IMR-90 (cell line): Measurements from ENCODE around the gene AIF1. TPM values are rescaled to one million over a fixed set of nuclear protein-coding genes. Genes with fewer than 3 reads are reported as not detected.
A peak's percentile ranks its signal among the peaks of the same experiment; 100 is the strongest.

ENCODE experiments used
- ATAC-seq: fragments of 200-7000 bp; cut with Tn5 transposase; 2 replicates; pipeline ENCODE4 v1.9.1; 2020; ENCODE audit warnings: low read depth, mild to moderate bottlenecking, moderate library complexity
- BruUV-seq: library from RNA; stranded (reverse); fragments of 400-500 nt; replicated peaks from 2 replicates; lab custom pipeline; 2021; lab: Mats Ljungman, UMichigan
- CTCF ChIA-PET: fragments of 300-600 bp; formaldehyde crosslinking; extraction: SDS; loops from one replicate; lab custom pipeline; 2021; ENCODE audit warnings: antibody characterized with exemption; lab: Yijun Ruan, JAX
- POLR2A ChIA-PET: fragments of 300-600 bp; sonication (Branson Sonifier 250); formaldehyde crosslinking; loops from one replicate; lab custom pipeline; 2022; ENCODE audit warnings: antibody characterized with exemption; ENCODE audit not compliant: unreplicated experiment; lab: Charles Lee
- DNase-seq: peaks from one replicate; pipeline ENCODE4 v3.0.0; 2013
- H2AFZ ChIP-seq: replicated peaks from 2 replicates; pipeline ENCODE3; 2013; ENCODE audit warnings: low read length, mild to moderate bottlenecking; ENCODE audit not compliant: poor library complexity
- H2AK5ac ChIP-seq: 2 replicates; pipeline ENCODE4 v1.6.1; 2013; ENCODE audit warnings: low read depth, low read length, inconsistent platforms
- H2AK9ac ChIP-seq: replicated peaks from 2 replicates; pipeline ENCODE3; 2013; ENCODE audit warnings: mild to moderate bottlenecking, low read depth, low read length, moderate library complexity; ENCODE audit not compliant: poor library complexity
- H2BK120ac ChIP-seq: 2 replicates; pipeline ENCODE4 v1.6.1; 2013; ENCODE audit warnings: low read depth, low read length, inconsistent platforms
- H2BK15ac ChIP-seq: 3 replicates; pipeline ENCODE4 v1.6.1; 2013; ENCODE audit warnings: low read depth, low read length, inconsistent platforms
- H2BK20ac ChIP-seq: 2 replicates; pipeline ENCODE4 v1.6.1; 2013; ENCODE audit warnings: low read depth, mild to moderate bottlenecking, inconsistent platforms, low read length, moderate library complexity
- H2BK5ac ChIP-seq: 2 replicates; pipeline ENCODE4 v1.6.1; 2013; ENCODE audit warnings: mild to moderate bottlenecking, low read depth, low read length, inconsistent platforms; ENCODE audit not compliant: poor library complexity, severe bottlenecking
- H3K14ac ChIP-seq: replicated peaks from 2 replicates; pipeline ENCODE4 v1.6.1; 2013; ENCODE audit warnings: low read depth, low read length, inconsistent platforms
- H3K18ac ChIP-seq: 2 replicates; pipeline ENCODE4 v1.6.1; 2013; ENCODE audit warnings: low read depth, low read length, control low read depth
- H3K23ac ChIP-seq: 2 replicates; pipeline ENCODE4 v1.6.1; 2013; ENCODE audit warnings: low read depth, low read length, inconsistent platforms
- H3K27ac ChIP-seq: 2 replicates; pipeline ENCODE4 v1.5.1; 2013; ENCODE audit warnings: mild to moderate bottlenecking, control low read depth, low read length; ENCODE audit not compliant: insufficient read depth
- H3K27me3 ChIP-seq: 2 replicates; pipeline ENCODE4 v1.6.1; 2013; ENCODE audit warnings: low read length; ENCODE audit not compliant: control insufficient read depth, insufficient read depth
- H3K36me3 ChIP-seq: 2 replicates; pipeline ENCODE4 v1.6.1; 2013; ENCODE audit warnings: low read length, mixed read lengths; ENCODE audit not compliant: control insufficient read depth, insufficient read depth
- H3K4ac ChIP-seq: 2 replicates; pipeline ENCODE4 v1.6.1; 2013; ENCODE audit warnings: low read depth, low read length, inconsistent platforms
- H3K4me1 ChIP-seq: 2 replicates; pipeline ENCODE4 v1.6.1; 2013; ENCODE audit warnings: low read length, mixed read lengths; ENCODE audit not compliant: control insufficient read depth, insufficient read depth
- H3K4me2 ChIP-seq: 2 replicates; pipeline ENCODE4 v1.6.1; 2013; ENCODE audit warnings: low read depth, mild to moderate bottlenecking, control low read depth, low read length, moderate library complexity
- H3K4me3 ChIP-seq: 2 replicates; pipeline ENCODE4 v1.5.1; 2013; ENCODE audit warnings: low read depth, mild to moderate bottlenecking, control low read depth, low read length, moderate library complexity; ENCODE audit not compliant: insufficient read depth
- H3K56ac ChIP-seq: 2 replicates; pipeline ENCODE4 v1.6.1; 2013; ENCODE audit warnings: low read length, inconsistent platforms; ENCODE audit not compliant: insufficient read depth; ENCODE audit errors: extremely low read depth
- H3K79me1 ChIP-seq, 2 experiments: 2 replicates each; pipeline ENCODE4 v1.6.1; 2013; ENCODE audit warnings: low read length in 2 of 2, inconsistent platforms in 1 of 2, low read depth in 1 of 2
- H3K9ac ChIP-seq: 2 replicates; pipeline ENCODE4 v1.6.1; 2013; ENCODE audit warnings: low read depth, low read length, control low read depth
- H3K9me1 ChIP-seq: 2 replicates; pipeline ENCODE4 v1.6.1; 2013; ENCODE audit warnings: low read length, inconsistent platforms; ENCODE audit not compliant: insufficient read depth
- H3K9me3 ChIP-seq: 2 replicates; pipeline ENCODE4 v1.6.1; 2013; ENCODE audit warnings: low read length; ENCODE audit not compliant: control insufficient read depth, insufficient read depth
- H4K20me1 ChIP-seq: 2 replicates; pipeline ENCODE4 v1.6.1; 2013; ENCODE audit warnings: low read length, inconsistent platforms; ENCODE audit not compliant: insufficient read depth
- H4K5ac ChIP-seq: 2 replicates; pipeline ENCODE4 v1.6.1; 2013; ENCODE audit warnings: mild to moderate bottlenecking, low read depth, low read length, control low read depth
- H4K8ac ChIP-seq, 2 experiments: 2 replicates each; pipeline ENCODE4 v1.6.1; 2013; ENCODE audit warnings: low read depth in 2 of 2, low read length in 2 of 2, control low read depth in 1 of 2, inconsistent platforms in 1 of 2
- H4K91ac ChIP-seq: 2 replicates; pipeline ENCODE4 v1.6.1; 2013; ENCODE audit warnings: low read depth, low read length, inconsistent platforms; ENCODE audit not compliant: insufficient read depth
- BHLHE40 ChIP-seq: fragments of 150-350 bp; IDR thresholded peaks from 2 replicates; pipeline ENCODE4 v1.6.1; 2016; ENCODE audit warnings: mild to moderate bottlenecking, low read depth, low read length
- MAZ ChIP-seq: IDR thresholded peaks from 2 replicates; pipeline ENCODE4 v1.6.1; 2012; ENCODE audit warnings: low read depth, mild to moderate bottlenecking, low read length, improper control_type of control experiment, moderate library complexity, borderline replicate concordance
- MXI1 ChIP-seq: IDR thresholded peaks from 2 replicates; pipeline ENCODE4 v1.6.1; 2012; ENCODE audit warnings: low read depth, mild to moderate bottlenecking, low read length, moderate library complexity, borderline replicate concordance
- WGBS, 2 experiments: methylation state at CpG; one replicate each; pipeline versions ENCODE4 v1.1.5 to v1.1.7; 2013; ENCODE audit warnings: missing lambda C conversion rate in 2 of 2; ENCODE audit not compliant: insufficient read length in 1 of 2; ENCODE audit errors: extremely low coverage in 2 of 2; 5-methylcytosine and 5-hydroxymethylcytosine counted together
- dilution Hi-C: fragments of 300-500 bp; cut with HindIII; formaldehyde crosslinking; loops from one replicate; pipeline ENCODE4 v1.14.3; 2018; ENCODE audit warnings: low sequenced_read_pairs; ENCODE audit not compliant: unreplicated experiment
- in situ Hi-C: fragments of 300-500 bp; cut with MboI; formaldehyde crosslinking; loops from 3 replicates; pipeline ENCODE4 v1.14.3; 2019; ENCODE audit warnings: low sequenced_read_pairs, inconsistent platforms, mixed read lengths
- intact Hi-C: fragments of 100-400 bp; cut with micrococcal nuclease; formaldehyde crosslinking; loops from 2 replicates; pipeline ENCODE4 v1.10.0; 2022
- polyA plus RNA-seq, 3 experiments: library from polyadenylated mRNA; depleted of rRNA; stranded (reverse); fragments of >200 nt; gene quantifications; 2 replicates each; pipeline ENCODE4 v1.2.3, GENCODE V29; 2012; ENCODE audit warnings: low replicate concordance in 1 of 3
- total RNA-seq: library from RNA; depleted of rRNA; stranded (reverse); fragments of >200 nt; gene quantifications from 2 replicates; pipeline ENCODE4 v1.2.3, GENCODE V29; 2012
- TF ChIP-seq, protein P1 (sequence below): fragments of 150-350 bp; IDR thresholded peaks from 2 replicates; pipeline ENCODE4 v1.6.1; 2016; ENCODE audit warnings: low read depth, mild to moderate bottlenecking, low read length, moderate library complexity, borderline replicate concordance
- TF ChIP-seq, protein P2 (sequence below): fragments of 150-350 bp; IDR thresholded peaks from 2 replicates; pipeline ENCODE4 v1.6.1; 2017; ENCODE audit warnings: mild to moderate bottlenecking, antibody characterized with exemption, low read length, low read depth

The AIF1 gene
- total and polyA plus RNA-seq, 2 of the 4 experiments (the other 2 are of a cell fraction), result not detected

DNA sequence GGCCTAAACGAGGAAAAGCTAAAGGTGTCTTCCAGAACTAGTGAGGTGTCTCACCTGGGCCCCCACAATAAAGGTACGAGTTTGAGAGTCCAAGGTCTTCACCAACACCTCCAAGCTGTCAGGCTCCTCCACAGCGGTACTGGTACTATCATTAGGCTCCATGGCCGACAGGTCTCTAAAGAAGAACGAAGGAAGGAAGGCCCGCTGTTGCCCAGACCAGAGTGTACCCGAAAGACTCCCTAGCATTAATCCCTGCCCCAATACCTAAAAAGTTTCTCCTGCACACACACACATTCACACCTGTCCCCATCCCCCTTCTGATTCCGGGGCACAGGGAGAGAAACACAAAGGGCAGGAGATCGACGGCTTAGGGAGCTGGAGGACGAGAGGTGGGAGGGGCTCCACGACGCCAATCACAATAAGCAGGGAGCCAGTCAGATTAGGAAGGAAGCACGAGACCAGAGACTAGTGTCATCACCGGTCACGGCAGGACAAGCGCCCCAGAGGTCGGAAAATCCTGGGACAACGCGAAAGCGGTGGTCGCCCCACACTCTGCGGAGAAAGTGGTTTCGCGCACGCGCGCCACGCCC, 36.7 kb downstream of the AIF1 start:
- DNase-seq, result peak; percentile 80
- dilution Hi-C loops, result no loop called here
- H3K14ac ChIP-seq, result peak overlapping the region; percentile 96

More for the DNA sequence above, 36.7 kb downstream of the AIF1 start:
- Histone ChIP-seq H2AK5ac (peak overlapping the region; percentile 89), H2AK9ac (peak overlapping the region; percentile 98), H3K4ac (peak overlapping the region; percentile 99), H2BK120ac (peak overlapping the region; percentile 24; the same call in 1 of the 2 replicates), H3K36me3 (peaks cover 23% of the 10 kb centered on the region), H2AFZ (peak overlapping the region; percentile 96), H4K8ac (peak overlapping the region; percentile 56 to 96; a peak in 3 of 4 replicates), H3K4me2 (peak overlapping the region; percentile 89), H3K9me3 (no peaks in the 10 kb centered on the region), H4K91ac (peak overlapping the region; percentile 81), H3K18ac (peak overlapping the region; percentile 36), H2BK15ac (peak overlapping the region; percentile 10; the same call in 1 of the 3 replicates), H3K9ac (peak overlapping the region; percentile 70), H3K4me1 (0 out of 2 replicates have a peak, but pooled peaks cover 3% of the 10 kb centered on the region), H2BK20ac (no peak overlapping the region), H3K23ac (peak overlapping the region; percentile 91), H3K4me3 (peak overlapping the region; percentile 59), H4K20me1 (no peaks in the 10 kb centered on the region), H3K27me3 (no peaks in the 10 kb centered on the region), H2BK5ac (peak overlapping the region; percentile 93), H3K9me1 (peaks cover 8% of the 10 kb centered on the region; the same call in 1 of the 2 replicates), H3K79me1 (peaks cover 10 to 68% of the 10 kb centered on the region in 2 experiments; a peak in 3 of 4 replicates), H3K56ac (peak overlapping the region; percentile 62; the same call in 1 of the 2 replicates), H3K27ac (peak overlapping the region; percentile 88), H4K5ac (peak overlapping the region; percentile 16)
- POLR2A ChIA-PET, result interaction anchor here (1.2 to 2.5 kb wide), 3 partner anchors 9 to 110 kb away, joined by 3 to 11 read pairs (median 8); partner anchors contain the start of genes C6orf47 and DDX39B
- ATAC-seq, result peak; percentile 59
- CTCF ChIA-PET, result interaction anchor here (0.6 to 1.6 kb wide), 3 partner anchors 11 to 105 kb away, joined by 3 to 5 read pairs (median 4); partner anchors contain the start of genes ATP6V1G2 and GPANK1
- intact Hi-C loops, result loop anchor here (1.0 kb wide), 1 partner anchor 31 kb away; the partner anchor contains the start of gene PRRC2A
- TF ChIP-seq, protein P1, sequence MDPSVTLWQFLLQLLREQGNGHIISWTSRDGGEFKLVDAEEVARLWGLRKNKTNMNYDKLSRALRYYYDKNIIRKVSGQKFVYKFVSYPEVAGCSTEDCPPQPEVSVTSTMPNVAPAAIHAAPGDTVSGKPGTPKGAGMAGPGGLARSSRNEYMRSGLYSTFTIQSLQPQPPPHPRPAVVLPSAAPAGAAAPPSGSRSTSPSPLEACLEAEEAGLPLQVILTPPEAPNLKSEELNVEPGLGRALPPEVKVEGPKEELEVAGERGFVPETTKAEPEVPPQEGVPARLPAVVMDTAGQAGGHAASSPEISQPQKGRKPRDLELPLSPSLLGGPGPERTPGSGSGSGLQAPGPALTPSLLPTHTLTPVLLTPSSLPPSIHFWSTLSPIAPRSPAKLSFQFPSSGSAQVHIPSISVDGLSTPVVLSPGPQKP, result 0 out of 2 replicates have a peak, but pooled peaks have one; percentile 29
- peak; percentile 16; the same call in 1 of the 2 replicates for TF ChIP-seq MXI1
- TF ChIP-seq MAZ, result no peak
- peak; percentile 93 for TF ChIP-seq BHLHE40
- TF ChIP-seq, protein P2, sequence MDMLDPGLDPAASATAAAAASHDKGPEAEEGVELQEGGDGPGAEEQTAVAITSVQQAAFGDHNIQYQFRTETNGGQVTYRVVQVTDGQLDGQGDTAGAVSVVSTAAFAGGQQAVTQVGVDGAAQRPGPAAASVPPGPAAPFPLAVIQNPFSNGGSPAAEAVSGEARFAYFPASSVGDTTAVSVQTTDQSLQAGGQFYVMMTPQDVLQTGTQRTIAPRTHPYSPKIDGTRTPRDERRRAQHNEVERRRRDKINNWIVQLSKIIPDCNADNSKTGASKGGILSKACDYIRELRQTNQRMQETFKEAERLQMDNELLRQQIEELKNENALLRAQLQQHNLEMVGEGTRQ, result peak; percentile 33
- in situ Hi-C loops, result no loop called here
- TSS peak; percentile 42 for BruUV-seq
- 0% methylated on average over 1 of the region's 29 CpGs; no CpG with 5 or more reads in 1 of the 2 experiments for WGBS, 2 experiments
